HT-29 (cell line): ENCODE results near the gene A2M. TPM values are rescaled to one million over a fixed set of nuclear protein-coding genes. Genes with fewer than 3 reads are reported as not detected.

Source experiments
- DNase-seq: peaks from one replicate; pipeline ENCODE4 v3.0.0-alpha.2; 2015; ENCODE audit warnings: low spot score
- total RNA-seq: library from RNA; depleted of rRNA; stranded (reverse); fragments of >200 nt; shearing (Covaris generic); gene quantifications from 2 replicates; pipeline ENCODE4 v1.2.3, GENCODE V29; 2014

A2M gene
- total RNA-seq, 1 experiment from 2014 or later, result not detected

DNA sequence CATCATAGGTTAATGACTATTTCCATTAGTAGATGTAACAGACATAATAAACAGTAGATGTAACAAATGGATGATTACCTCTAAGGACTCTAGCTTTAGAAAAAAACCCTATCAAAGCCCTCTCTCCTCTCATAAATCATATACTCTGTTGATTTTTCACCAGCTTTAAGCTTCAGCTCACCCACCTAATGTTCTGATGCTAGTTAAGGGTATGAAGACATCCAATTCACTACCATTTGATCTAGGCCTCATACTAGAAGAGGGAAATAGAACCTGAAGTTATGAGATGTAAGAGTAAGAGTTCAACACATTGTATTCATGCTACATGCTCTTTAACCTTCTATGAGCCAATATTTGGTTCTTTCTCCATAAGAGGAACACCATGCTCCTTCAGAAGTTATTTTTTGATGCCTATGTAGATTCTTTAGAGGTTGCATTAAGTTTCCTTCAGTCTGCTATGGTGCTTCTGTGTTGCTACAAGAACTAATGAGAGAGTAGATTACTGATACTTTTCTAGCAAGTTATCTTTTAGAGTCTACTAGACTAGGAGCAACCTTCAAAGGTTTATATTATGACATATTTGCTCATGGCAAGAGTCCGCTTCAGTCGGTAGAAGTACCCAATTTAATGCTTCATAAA, 16.0 kb downstream of the A2M start:
- no peak for DNase-seq

DNA sequence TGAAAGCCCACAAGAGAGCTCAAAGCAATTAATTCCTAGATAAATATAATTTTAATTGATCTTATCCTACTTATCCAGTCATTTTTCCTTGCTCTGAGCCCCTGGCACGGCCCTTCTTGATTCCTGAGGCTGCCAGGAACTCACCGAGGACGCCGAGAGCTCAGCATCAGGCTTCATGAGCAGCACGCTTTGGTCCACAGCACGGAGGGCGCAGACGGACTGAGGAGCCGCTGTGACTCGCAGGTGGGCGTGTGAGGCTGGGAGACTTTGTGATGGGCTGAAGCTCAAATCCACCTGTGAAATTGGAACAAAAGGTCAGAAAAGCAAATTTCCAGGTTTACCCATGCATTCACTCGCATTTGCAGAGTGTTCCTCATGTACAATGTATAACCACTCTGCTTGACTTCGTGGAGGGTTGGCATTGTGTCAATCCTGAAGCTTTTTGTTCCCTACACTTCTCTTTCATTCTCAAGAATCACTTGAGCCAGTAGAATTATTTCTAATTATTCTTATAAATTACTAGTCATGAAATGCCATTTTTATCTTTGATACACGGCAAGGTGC, 17.2 kb downstream of the A2M start:
- no peak for DNase-seq

DNA sequence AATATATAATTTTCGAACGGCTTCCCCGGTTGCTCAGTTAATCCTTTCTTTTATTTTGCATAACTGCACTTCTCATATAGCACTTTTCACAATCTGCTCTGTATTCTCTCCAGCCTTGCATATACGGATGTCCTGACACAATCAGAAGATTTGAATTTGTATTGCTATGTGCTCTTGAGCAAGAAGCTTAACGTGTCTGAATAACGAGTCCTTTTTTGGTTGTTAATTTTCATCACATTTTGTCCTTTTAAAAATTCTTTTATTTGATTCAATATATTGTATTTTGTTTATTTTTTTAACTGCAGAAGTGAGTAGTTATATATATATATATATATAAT, 17.6 kb downstream of the A2M start:
- DNase-seq, result no peak

DNA sequence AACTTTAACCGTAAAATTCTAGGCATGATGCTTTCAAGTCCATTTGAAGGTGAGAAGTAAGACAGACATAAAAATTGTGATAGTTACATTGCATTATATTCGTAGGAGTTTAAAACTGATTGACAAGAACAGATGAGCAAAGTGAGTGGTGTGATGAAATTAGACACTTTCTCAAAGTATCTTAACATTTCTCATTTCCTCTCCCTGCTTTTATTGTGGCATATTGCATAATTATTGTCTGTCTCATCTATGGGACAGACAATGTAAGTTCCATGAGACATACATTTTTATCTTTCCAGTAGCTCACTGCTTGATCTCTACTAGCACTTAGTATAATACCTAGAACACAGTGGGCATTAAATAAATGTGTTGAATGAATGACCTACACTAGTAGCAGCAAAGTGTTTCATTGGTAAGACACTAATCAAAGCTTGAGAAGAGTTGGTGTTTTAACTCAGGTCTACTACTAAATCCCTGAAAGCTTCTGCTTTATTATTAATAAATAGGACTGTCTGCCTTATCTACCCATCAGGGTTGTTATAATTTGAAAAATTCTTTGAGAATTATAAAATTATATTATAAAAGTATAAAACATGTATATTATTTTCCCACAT, 19.0 kb downstream of the A2M start:
- no peak for DNase-seq

DNA sequence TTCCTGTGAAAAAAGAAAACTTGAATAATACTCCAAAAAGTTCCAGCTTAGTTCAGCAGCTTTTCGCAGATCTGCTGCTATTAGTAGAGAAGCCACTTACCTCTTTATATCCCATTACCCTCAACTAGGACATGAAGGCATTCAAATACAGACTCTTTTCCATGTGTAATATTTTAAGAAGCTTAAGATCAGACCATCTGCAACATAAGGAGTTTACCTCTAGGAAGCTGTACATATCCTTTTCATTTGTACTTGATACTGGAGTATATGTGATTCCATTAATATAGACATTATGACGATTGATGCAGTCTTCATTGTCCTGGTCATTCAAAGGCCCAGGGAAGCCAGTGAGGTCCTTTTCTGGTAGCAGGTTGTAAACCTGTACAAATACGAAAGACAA, 20.4 kb downstream of the A2M start:
- no peak for DNase-seq

DNA sequence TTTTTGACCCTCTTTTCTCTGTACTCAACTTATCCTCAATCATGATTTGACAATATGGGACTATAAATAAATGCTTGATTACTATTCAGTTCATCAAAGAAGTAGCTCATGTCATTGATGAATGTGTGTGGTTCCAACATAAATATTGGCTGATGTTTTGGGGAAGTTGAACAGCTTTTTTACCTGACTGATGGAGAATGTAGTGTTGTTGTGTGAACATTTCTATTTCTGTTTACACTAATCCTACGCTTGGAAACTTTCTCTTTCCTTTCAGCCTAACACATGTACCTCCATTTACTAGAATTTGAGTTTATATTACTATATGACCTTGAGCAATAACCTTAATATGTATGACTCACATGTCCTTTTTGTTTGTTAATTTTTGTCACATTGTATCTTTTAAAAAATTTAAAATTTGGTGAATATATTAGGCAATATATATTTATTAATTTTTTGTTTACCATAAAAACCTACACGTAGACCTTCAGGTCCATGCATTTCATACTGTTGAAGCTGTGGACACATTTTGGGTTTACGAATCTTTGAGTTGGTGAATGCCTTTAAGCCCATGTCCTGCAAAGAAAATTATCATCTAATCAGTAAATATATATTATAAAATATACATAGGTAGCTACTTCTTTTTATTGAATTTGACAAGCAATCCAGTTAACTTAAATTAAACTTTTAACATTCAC, 21.1 kb downstream of the A2M start:
- DNase-seq, result no peak

DNA sequence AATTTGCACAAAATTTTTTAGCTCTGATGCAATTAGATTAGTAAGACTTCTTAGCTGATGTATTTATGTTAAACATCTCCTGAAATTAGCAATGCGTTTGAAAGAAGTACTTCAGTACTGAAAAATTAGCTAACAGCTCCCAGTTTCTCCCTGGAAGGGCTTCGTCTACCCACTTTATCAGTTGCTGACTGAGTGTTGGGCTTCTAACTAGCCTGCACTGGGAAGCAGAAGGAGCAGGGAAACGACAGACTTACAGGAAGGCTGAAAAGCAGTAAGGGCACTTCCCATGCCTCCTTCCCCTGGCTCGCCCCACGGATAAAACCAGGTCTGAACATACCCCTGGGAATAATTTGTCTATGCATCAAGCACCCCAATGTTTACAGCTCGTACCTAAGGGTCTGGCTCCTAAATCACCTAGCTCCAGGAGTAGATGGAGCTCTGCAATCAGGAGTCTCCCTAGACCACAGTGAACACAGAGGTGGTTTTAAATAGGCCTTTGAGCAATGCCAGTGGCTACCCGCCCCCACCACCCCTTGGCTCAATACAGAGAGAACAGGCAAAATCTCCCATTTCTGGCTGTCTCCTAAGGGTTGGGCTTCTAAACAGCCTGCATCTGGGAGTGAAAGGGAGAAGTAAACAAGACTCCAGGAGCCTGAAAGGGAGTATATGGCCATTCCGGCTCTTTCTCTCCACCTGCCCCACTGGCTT, 23.7 kb downstream of the A2M start:
- no peak for DNase-seq

DNA sequence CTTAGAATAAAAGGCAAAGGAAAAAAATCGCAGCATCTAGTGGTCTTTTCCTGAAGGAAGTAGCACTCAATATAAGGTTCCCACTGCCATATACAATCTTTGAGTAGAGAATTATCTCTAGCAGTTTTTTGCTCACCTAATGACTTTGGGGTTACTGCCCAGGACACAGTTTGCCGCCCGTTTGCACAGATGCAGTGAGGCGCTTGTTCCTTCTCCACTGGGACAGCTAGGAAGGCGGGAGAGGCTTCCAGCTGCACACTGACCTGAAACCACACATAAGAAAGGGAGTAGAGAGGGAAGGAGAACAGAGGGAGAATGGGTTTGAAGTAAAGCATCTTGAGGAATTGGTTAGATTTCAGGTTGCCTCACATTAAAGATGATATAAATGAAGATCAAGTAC, 25.5 kb downstream of the A2M start:
- no peak for DNase-seq

DNA sequence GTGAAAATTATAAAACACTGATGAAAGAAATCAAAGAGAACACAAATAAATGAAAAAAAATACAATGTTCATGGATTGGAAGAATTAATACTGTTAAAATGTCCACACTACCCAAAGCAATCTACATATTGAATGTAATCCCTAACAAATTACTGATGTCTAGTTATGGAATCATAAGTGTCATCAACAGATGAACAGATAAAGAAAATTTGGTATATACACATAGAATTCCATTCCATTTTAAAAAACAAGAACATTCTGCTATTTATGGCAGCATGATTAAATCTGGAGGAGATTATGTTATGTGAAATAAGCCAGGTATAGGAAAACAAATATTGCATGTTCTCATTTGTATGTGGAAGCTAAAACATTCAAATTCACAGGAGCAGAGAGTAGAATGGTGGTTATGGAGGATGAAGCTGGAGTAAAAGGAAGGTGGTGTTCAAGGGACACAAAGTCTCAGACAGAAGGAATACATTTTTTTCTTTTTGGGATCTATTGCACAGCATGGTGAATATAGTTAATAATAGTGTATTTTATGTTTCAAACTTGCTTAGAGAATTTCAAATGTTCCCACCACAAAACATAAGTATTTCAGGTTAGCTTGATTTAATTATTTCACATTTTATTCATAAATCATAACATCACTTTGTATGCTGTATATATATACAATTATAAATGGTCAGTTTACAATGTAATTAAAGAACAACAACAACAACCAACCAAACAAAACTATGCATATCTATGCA, 28.5 kb downstream of the A2M start:
- DNase-seq, result no peak

DNA sequence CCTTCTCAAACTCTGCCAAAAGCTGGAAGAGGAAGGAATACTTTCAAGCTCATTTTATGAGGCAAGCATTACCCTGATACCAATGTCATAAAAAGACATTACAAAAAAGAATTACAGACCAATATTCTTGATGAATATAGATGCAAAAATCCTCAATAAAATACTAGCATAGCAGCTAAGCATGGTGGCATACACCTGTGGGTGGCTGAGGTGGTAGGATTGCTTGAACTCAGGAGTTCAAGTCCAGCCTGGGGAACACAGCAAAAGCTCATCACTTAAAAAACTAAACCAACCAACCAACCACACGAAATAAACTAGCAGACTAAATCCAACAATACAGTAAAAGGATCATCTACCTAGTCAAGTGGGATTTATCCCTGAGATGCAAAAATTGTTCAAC, 29.6 kb downstream of the A2M start:
- DNase-seq, result no peak

DNA sequence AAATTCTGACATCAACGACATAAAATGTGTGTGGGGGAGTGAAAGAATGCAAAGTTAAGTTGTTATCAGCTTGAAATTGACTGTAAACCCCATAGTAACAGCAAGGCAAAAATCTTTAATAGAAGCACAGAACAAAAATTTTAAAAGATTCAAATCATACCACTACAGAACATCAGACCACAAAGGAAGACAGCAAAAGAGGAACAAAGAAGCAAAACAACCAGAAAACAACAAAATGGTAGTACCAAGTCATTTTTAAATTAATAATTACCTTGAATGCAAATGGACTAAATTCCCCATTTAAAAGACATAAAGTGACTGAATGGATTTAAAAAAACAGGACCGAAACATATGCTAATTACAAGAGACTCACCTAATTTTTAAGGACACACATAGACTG, 31.3 kb downstream of the A2M start:
- DNase-seq, result no peak

DNA sequence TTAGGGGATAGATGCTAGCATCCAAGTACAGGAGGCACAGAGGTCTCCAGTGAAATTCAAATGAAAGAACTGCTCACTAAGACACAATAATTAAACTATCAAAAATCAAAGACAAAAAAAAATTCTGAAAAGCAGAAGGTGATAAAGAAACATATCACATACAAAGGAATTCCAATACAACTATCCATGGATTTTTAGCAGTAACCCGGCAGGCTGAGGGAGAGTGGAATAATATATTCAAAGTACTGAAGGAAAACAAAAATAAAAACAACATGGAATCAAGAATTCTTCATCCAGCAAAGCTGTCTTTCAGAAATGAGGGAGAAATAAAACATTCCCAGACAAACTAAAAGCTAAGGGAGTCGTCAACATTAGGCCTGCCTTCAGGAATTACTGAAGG, 31.9 kb downstream of the A2M start:
- no peak for DNase-seq

DNA sequence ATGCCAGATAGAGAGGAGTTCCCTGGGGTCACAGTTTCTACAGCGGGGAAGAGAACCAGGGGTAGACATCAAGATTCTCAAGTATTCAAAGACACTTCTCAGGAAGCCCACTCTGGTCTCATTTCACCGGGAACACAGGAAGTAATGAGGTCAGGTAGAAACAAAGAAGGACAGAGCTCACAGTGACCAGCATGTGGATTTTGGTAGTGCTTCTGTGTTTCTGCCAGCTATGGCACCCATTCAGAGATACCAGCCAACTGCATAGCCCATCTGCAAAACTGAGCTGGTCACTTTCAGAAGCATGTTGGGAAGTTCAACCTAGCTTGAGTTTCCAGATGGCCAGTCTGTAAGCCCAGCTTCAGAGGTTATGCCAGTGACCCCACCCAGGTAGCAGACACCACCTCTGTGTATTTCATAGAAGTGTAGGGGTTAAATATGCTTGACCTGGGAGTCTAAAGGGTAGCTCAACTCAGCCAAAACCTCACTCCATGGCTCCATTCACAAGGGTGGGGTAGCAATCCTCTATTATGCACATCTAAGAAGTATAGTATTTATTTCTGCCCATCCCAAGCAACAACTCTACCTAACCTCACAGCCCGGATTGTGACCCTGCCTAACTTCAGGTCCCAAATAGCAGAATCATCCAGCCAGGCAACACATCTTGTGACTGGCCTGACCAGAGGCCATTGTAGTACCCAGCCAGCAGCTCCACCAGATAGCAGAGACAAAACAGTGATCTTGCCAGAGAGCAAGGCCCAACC, 33.9 kb downstream of the A2M start:
- no peak for DNase-seq

DNA sequence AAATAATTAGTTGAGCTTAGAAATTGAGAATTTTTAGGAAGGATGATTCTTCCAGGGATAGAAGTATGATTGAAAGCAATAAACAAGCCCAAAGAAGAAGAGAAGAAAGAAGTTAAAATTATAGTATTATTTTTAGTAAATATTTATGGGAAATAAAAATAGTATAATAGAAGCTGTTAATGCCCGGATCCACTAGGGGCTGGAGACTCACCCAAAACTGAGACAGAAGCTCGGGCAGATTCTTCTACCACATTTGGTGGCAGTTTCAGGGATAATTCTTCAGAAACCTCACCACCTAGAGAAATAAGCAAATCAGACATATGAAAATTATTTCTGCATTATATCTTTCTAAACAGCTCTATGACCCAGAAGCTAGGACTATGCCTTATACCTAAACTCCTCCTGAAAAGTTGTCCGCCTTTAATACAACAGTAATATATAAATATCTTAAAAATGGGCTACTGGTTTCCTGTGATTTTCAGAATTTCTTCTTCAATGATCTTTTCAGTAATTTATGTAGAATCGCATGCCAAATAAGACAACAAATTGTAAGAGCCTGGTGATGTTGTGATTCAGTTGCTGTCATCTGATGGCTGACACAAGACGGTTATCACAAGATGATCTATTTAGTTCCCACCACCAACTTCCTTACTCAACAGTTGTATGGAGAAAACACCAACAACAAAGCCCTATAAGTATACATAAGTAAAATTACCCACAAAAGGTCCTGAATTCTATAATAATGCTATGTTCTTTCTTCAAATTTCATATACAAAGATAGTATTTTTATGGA, 35.6 kb downstream of the A2M start:
- no peak for DNase-seq

DNA sequence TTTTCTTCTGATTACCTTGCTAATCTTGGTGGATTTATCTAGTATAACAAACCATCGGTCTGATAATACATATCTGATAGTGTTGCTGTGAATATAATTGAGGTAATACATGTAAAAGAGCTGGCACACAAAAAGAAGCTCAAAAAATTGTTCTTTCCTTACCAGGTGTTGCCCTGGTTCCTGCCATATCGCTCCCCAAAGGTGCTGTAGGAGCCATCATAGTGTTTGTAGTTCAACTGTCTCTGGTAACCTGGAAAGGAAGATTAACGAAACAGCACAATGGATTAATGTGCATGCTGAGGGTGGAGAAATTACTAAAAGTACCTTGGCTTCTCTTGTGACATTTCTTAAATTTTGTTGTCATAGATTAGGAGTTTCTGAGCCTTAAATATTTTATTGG, 36.6 kb downstream of the A2M start:
- no peak for DNase-seq

DNA sequence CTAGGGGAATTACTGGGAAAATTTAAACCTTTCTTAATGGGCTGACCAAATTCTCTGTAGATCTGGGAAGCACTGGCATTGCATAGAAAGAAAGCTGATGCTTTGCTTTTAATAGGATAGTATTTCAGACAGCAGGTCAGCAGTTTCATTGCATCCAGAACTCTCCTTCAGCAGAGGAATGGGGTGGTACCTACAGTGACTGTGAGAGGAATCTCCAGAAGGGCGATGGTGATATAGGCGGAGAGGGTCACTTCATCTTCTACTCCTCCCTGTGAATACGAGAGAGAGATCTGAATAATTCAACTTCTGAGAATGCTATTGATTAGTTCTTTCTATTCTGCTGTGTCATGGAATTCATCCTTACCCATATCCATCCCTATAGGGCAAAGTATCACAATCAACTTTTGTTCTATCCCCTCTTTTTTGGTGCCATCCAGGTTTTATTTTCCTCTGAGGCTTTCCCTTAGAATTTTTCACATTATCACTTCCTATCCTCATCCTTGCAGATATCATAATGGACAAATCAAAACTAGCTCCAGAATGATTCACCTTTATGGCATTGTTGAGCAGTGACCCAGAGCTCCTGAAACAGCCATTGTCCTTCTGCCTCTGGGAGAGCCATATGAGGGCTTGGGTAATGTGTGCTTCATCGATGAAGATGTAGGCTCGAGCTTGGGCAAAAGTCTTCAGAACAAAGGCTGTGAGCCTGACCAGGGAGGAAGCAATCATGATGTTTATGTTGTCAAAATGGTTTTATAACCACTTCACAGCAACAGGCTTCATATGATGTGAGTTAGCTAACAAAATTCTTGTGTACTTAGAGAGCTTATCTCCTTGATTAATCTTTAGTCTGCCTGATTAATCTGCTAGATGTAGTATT, 38.3 kb downstream of the A2M start:
- DNase-seq, result no peak

DNA sequence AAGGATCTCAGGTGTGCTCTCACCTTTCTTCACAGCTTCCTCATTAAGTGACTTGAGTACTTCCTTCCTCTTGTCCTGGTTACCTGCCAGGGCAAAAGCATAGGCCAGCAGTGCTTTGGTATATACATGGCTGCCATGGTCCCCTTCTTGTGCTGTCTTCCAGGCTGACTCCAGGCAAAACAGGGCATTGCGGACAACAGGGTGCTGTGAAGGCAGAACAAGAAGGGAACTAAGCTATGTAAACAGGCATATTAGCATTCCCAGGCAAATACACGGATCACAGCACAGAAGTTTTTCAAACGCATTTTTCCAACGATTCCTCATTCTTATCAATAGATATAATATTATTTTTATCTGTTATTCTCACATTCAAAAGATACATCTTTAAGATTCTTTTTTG, 39.0 kb downstream of the A2M start:
- no peak for DNase-seq

DNA sequence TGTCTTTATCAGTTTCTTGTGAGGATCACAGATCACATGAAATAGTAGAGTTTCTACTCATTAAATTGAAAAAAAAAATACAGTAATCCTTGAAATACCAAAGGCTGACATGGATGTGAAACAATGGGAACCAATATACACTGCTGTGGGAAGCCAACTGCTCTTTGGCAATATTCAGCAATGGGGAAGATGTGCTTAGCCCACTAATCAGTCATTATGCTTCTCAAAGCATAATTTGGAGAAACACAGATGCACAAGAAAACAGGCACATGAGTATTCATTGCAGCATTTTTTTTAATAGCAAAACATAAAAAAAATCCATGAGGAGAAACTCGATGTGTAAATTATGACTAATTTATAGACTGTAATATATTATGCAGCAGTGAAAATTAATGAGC, 40.6 kb downstream of the A2M start:
- DNase-seq, result no peak

DNA sequence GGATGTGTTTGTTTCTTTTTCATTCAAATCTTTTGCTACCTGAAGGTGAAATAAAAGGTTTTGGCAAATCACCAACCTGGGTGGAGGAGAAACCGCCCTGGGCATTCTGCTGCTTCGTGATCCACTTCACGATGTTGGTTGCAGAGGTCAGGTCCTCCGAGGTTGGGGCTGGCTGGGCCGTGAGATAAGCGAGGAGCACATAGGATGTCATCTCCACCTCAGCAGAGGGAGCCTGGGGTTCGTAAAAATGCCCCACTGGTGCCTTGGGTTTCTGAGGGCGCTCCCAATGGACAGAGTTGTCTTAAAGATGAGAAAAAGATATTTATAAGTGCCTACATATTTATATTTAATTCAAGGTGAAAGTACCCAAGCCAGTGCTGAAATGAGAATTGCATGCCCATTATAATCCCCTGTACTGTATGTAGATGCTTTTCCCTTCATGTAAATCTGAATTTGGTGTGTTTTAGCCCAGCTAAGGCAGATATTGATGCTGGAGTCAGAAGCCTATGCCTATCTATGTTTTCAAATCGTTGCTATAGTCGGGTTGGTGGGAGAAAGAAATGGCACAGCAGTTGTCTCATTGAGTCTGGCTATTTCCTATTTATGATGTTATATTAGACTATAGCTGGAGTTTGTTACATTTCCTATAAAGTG, 41.1 kb downstream of the A2M start:
- DNase-seq, result no peak
